IMR-90 (cell line): ENCODE measurements around the gene PPARG. TPM values are rescaled to one million over a fixed set of nuclear protein-coding genes. Genes with fewer than 3 reads are reported as not detected.

Experiments
- ATAC-seq: fragments of 200-7000 bp; cut with Tn5 transposase; 2 replicates; pipeline ENCODE4 v1.9.1; 2020; ENCODE audit warnings: low read depth, mild to moderate bottlenecking, moderate library complexity
- BruUV-seq: library from RNA; stranded (reverse); fragments of 400-500 nt; replicated peaks from 2 replicates; lab custom pipeline; 2021; lab: Mats Ljungman, UMichigan
- CTCF ChIA-PET: fragments of 300-600 bp; formaldehyde crosslinking; extraction: SDS; loops from one replicate; lab custom pipeline; 2021; ENCODE audit warnings: antibody characterized with exemption; lab: Yijun Ruan, JAX
- POLR2A ChIA-PET: fragments of 300-600 bp; sonication (Branson Sonifier 250); formaldehyde crosslinking; loops from one replicate; lab custom pipeline; 2022; ENCODE audit warnings: antibody characterized with exemption; ENCODE audit not compliant: unreplicated experiment; lab: Charles Lee
- DNase-seq: peaks from one replicate; pipeline ENCODE4 v3.0.0; 2013
- H2AFZ ChIP-seq: replicated peaks from 2 replicates; pipeline ENCODE3; 2013; ENCODE audit warnings: low read length, mild to moderate bottlenecking; ENCODE audit not compliant: poor library complexity
- H2AK5ac ChIP-seq: 2 replicates; pipeline ENCODE4 v1.6.1; 2013; ENCODE audit warnings: low read depth, low read length, inconsistent platforms
- H2AK9ac ChIP-seq: replicated peaks from 2 replicates; pipeline ENCODE3; 2013; ENCODE audit warnings: mild to moderate bottlenecking, low read depth, low read length, moderate library complexity; ENCODE audit not compliant: poor library complexity
- H2BK120ac ChIP-seq: 2 replicates; pipeline ENCODE4 v1.6.1; 2013; ENCODE audit warnings: low read depth, low read length, inconsistent platforms
- H2BK15ac ChIP-seq: 3 replicates; pipeline ENCODE4 v1.6.1; 2013; ENCODE audit warnings: low read depth, low read length, inconsistent platforms
- H2BK20ac ChIP-seq: 2 replicates; pipeline ENCODE4 v1.6.1; 2013; ENCODE audit warnings: low read depth, mild to moderate bottlenecking, inconsistent platforms, low read length, moderate library complexity
- H2BK5ac ChIP-seq: 2 replicates; pipeline ENCODE4 v1.6.1; 2013; ENCODE audit warnings: mild to moderate bottlenecking, low read depth, low read length, inconsistent platforms; ENCODE audit not compliant: poor library complexity, severe bottlenecking
- H3K14ac ChIP-seq: replicated peaks from 2 replicates; pipeline ENCODE4 v1.6.1; 2013; ENCODE audit warnings: low read depth, low read length, inconsistent platforms
- H3K18ac ChIP-seq: 2 replicates; pipeline ENCODE4 v1.6.1; 2013; ENCODE audit warnings: low read depth, low read length, control low read depth
- H3K23ac ChIP-seq: 2 replicates; pipeline ENCODE4 v1.6.1; 2013; ENCODE audit warnings: low read depth, low read length, inconsistent platforms
- H3K27ac ChIP-seq: 2 replicates; pipeline ENCODE4 v1.5.1; 2013; ENCODE audit warnings: mild to moderate bottlenecking, control low read depth, low read length; ENCODE audit not compliant: insufficient read depth
- H3K27me3 ChIP-seq: 2 replicates; pipeline ENCODE4 v1.6.1; 2013; ENCODE audit warnings: low read length; ENCODE audit not compliant: control insufficient read depth, insufficient read depth
- H3K36me3 ChIP-seq: 2 replicates; pipeline ENCODE4 v1.6.1; 2013; ENCODE audit warnings: low read length, mixed read lengths; ENCODE audit not compliant: control insufficient read depth, insufficient read depth
- H3K4ac ChIP-seq: 2 replicates; pipeline ENCODE4 v1.6.1; 2013; ENCODE audit warnings: low read depth, low read length, inconsistent platforms
- H3K4me1 ChIP-seq: 2 replicates; pipeline ENCODE4 v1.6.1; 2013; ENCODE audit warnings: low read length, mixed read lengths; ENCODE audit not compliant: control insufficient read depth, insufficient read depth
- H3K4me2 ChIP-seq: 2 replicates; pipeline ENCODE4 v1.6.1; 2013; ENCODE audit warnings: low read depth, mild to moderate bottlenecking, control low read depth, low read length, moderate library complexity
- H3K4me3 ChIP-seq: 2 replicates; pipeline ENCODE4 v1.5.1; 2013; ENCODE audit warnings: low read depth, mild to moderate bottlenecking, control low read depth, low read length, moderate library complexity; ENCODE audit not compliant: insufficient read depth
- H3K56ac ChIP-seq: 2 replicates; pipeline ENCODE4 v1.6.1; 2013; ENCODE audit warnings: low read length, inconsistent platforms; ENCODE audit not compliant: insufficient read depth; ENCODE audit errors: extremely low read depth
- H3K79me1 ChIP-seq, 2 experiments: 2 replicates each; pipeline ENCODE4 v1.6.1; 2013; ENCODE audit warnings: low read length in 2 of 2, inconsistent platforms in 1 of 2, low read depth in 1 of 2
- H3K9ac ChIP-seq: 2 replicates; pipeline ENCODE4 v1.6.1; 2013; ENCODE audit warnings: low read depth, low read length, control low read depth
- H3K9me1 ChIP-seq: 2 replicates; pipeline ENCODE4 v1.6.1; 2013; ENCODE audit warnings: low read length, inconsistent platforms; ENCODE audit not compliant: insufficient read depth
- H3K9me3 ChIP-seq: 2 replicates; pipeline ENCODE4 v1.6.1; 2013; ENCODE audit warnings: low read length; ENCODE audit not compliant: control insufficient read depth, insufficient read depth
- H4K20me1 ChIP-seq: 2 replicates; pipeline ENCODE4 v1.6.1; 2013; ENCODE audit warnings: low read length, inconsistent platforms; ENCODE audit not compliant: insufficient read depth
- H4K5ac ChIP-seq: 2 replicates; pipeline ENCODE4 v1.6.1; 2013; ENCODE audit warnings: mild to moderate bottlenecking, low read depth, low read length, control low read depth
- H4K8ac ChIP-seq, 2 experiments: 2 replicates each; pipeline ENCODE4 v1.6.1; 2013; ENCODE audit warnings: low read depth in 2 of 2, low read length in 2 of 2, control low read depth in 1 of 2, inconsistent platforms in 1 of 2
- H4K91ac ChIP-seq: 2 replicates; pipeline ENCODE4 v1.6.1; 2013; ENCODE audit warnings: low read depth, low read length, inconsistent platforms; ENCODE audit not compliant: insufficient read depth
- CEBPB ChIP-seq: IDR thresholded peaks from 2 replicates; pipeline ENCODE4 v1.6.1; 2012; ENCODE audit warnings: low read depth, low read length, improper control_type of control experiment
- FOS ChIP-seq: fragments of 150-350 bp; IDR thresholded peaks from 2 replicates; pipeline ENCODE4 v1.6.1; 2016; ENCODE audit warnings: low read depth, low read length
- MAZ ChIP-seq: IDR thresholded peaks from 2 replicates; pipeline ENCODE4 v1.6.1; 2012; ENCODE audit warnings: low read depth, mild to moderate bottlenecking, low read length, improper control_type of control experiment, moderate library complexity, borderline replicate concordance
- MXI1 ChIP-seq: IDR thresholded peaks from 2 replicates; pipeline ENCODE4 v1.6.1; 2012; ENCODE audit warnings: low read depth, mild to moderate bottlenecking, low read length, moderate library complexity, borderline replicate concordance
- NFE2L2 ChIP-seq: fragments of 150-350 bp; IDR thresholded peaks from 2 replicates; pipeline ENCODE4 v1.6.1; 2016; ENCODE audit warnings: low read depth, mild to moderate bottlenecking, low read length
- POLR2A ChIP-seq: IDR thresholded peaks from 2 replicates; pipeline ENCODE4 v1.6.1; 2012; ENCODE audit warnings: mild to moderate bottlenecking, low read depth, low read length
- RCOR1 ChIP-seq: IDR thresholded peaks from 2 replicates; pipeline ENCODE4 v1.6.1; 2012; ENCODE audit warnings: mild to moderate bottlenecking, low read length, improper control_type of control experiment; ENCODE audit not compliant: insufficient replicate concordance
- RFX5 ChIP-seq: IDR thresholded peaks from 2 replicates; pipeline ENCODE4 v1.8.0; 2012; ENCODE audit warnings: low read depth, mild to moderate bottlenecking, low read length, moderate library complexity
- SMC3 ChIP-seq: fragments of 150-350 bp; IDR thresholded peaks from 2 replicates; pipeline ENCODE4 v1.6.1; 2016; ENCODE audit warnings: low read depth, mild to moderate bottlenecking, antibody characterized with exemption, low read length, moderate library complexity
- WGBS, 2 experiments: methylation state at CpG; one replicate each; pipeline versions ENCODE4 v1.1.5 to v1.1.7; 2013; ENCODE audit warnings: missing lambda C conversion rate in 2 of 2; ENCODE audit not compliant: insufficient read length in 1 of 2; ENCODE audit errors: extremely low coverage in 2 of 2; 5-methylcytosine and 5-hydroxymethylcytosine counted together
- dilution Hi-C: fragments of 300-500 bp; cut with HindIII; formaldehyde crosslinking; loops from one replicate; pipeline ENCODE4 v1.14.3; 2018; ENCODE audit warnings: low sequenced_read_pairs; ENCODE audit not compliant: unreplicated experiment
- in situ Hi-C: fragments of 300-500 bp; cut with MboI; formaldehyde crosslinking; loops from 3 replicates; pipeline ENCODE4 v1.14.3; 2019; ENCODE audit warnings: low sequenced_read_pairs, inconsistent platforms, mixed read lengths
- intact Hi-C: fragments of 100-400 bp; cut with micrococcal nuclease; formaldehyde crosslinking; loops from 2 replicates; pipeline ENCODE4 v1.10.0; 2022
- polyA plus RNA-seq, 3 experiments: library from polyadenylated mRNA; depleted of rRNA; stranded (reverse); fragments of >200 nt; gene quantifications; 2 replicates each; pipeline ENCODE4 v1.2.3, GENCODE V29; 2012; ENCODE audit warnings: low replicate concordance in 1 of 3
- total RNA-seq: library from RNA; depleted of rRNA; stranded (reverse); fragments of >200 nt; gene quantifications from 2 replicates; pipeline ENCODE4 v1.2.3, GENCODE V29; 2012

PPARG gene
- total and polyA plus RNA-seq, 2 of the 4 experiments (the other 2 are of a cell fraction), result 11.2 to 23.8 TPM

GRCh38 chr3:12392101-12392878 lies 103.4 kb downstream of the PPARG start:
- Histone ChIP-seq H3K4me1 (peaks cover 1% of the 10 kb centered on the region), H3K4me2 (no peak overlapping the region), H3K14ac (no peak overlapping the region), H4K5ac (no peak overlapping the region), H3K56ac (no peak overlapping the region), H3K18ac (no peak overlapping the region), H3K4me3 (no peak overlapping the region), H2AK9ac (no peak overlapping the region), H3K23ac (no peak overlapping the region), H3K9me1 (no peaks in the 10 kb centered on the region), H3K27ac (no peak overlapping the region), H3K27me3 (no peaks in the 10 kb centered on the region), H4K8ac (no peak overlapping the region), H4K91ac (no peak overlapping the region), H3K4ac (no peak overlapping the region), H2BK15ac (no peak overlapping the region), H2BK120ac (no peak overlapping the region), H3K79me1 (no peaks in the 10 kb centered on the region), H4K20me1 (no peaks in the 10 kb centered on the region), H3K9me3 (no peaks in the 10 kb centered on the region), H2BK5ac (no peak overlapping the region), H2BK20ac (no peak overlapping the region), H2AFZ (no peak overlapping the region), H3K9ac (no peak overlapping the region), H2AK5ac (no peak overlapping the region), H3K36me3 (peaks cover 3% of the 10 kb centered on the region; the same call in 1 of the 2 replicates)
- intact Hi-C loops (no loop called here), in situ Hi-C loops (no loop called here), dilution Hi-C loops (no loop called here)
- ChIA-PET POLR2A (no interaction called here), CTCF (no interaction called here)
- ATAC-seq (no peak), DNase-seq (no peak)
- no TSS peak for BruUV-seq
- TF ChIP-seq MAZ (no peak), RCOR1 (no peak), CEBPB (no peak), POLR2A (no peak), FOS (no peak), SMC3 (no peak), NFE2L2 (no peak), MXI1 (no peak), RFX5 (no peak)
- WGBS, 2 experiments, result 82% methylated on average over 2 of the region's 8 CpGs; no CpG with 5 or more reads in 1 of the 2 experiments
